Esophagus (tissue), 2 donors: ENCODE data around the gene KANK2. TPM values are rescaled to one million over a fixed set of nuclear protein-coding genes. Genes with fewer than 3 reads are reported as not detected.
A peak's percentile ranks its signal among the peaks of the same experiment; 100 is the strongest.

Experiments
- H3K27ac ChIP-seq, 2 donors: one replicate each; pipeline ENCODE4 v1.5.1; 2013; ENCODE audit warnings: low read depth in 2 of 2, mild to moderate bottlenecking in 2 of 2, inconsistent platforms in 1 of 2, low read length in 1 of 2, moderate library complexity in 1 of 2
- H3K27me3 ChIP-seq, 2 donors: one replicate each; pipeline ENCODE4 v1.6.1; 2013; ENCODE audit warnings: low read length in 2 of 2, control low read depth in 1 of 2, mild to moderate bottlenecking in 1 of 2; ENCODE audit not compliant: insufficient read depth in 2 of 2, control insufficient read depth in 1 of 2
- H3K36me3 ChIP-seq, 2 donors: one replicate each; pipeline ENCODE4 v1.6.1; 2013; ENCODE audit warnings: low read length in 1 of 2; ENCODE audit not compliant: control insufficient read depth in 2 of 2, insufficient read depth in 2 of 2
- H3K4me1 ChIP-seq, 2 donors: one replicate each; pipeline ENCODE4 v1.6.1; 2013; ENCODE audit warnings: low read length in 1 of 2; ENCODE audit not compliant: control insufficient read depth in 2 of 2, insufficient read depth in 2 of 2
- H3K4me3 ChIP-seq, 2 donors: one replicate each; pipeline ENCODE4 v1.5.1; 2013; ENCODE audit warnings: low read length in 2 of 2, mild to moderate bottlenecking in 2 of 2, low read depth in 1 of 2, moderate library complexity in 1 of 2
- H3K9me3 ChIP-seq, 2 donors: one replicate each; pipeline ENCODE4 v1.6.1; 2013; ENCODE audit warnings: mild to moderate bottlenecking in 2 of 2, low read depth in 1 of 2, low read length in 1 of 2, moderate library complexity in 1 of 2; ENCODE audit not compliant: control insufficient read depth in 2 of 2, insufficient read depth in 1 of 2
- WGBS, 2 donors: extraction: QIAGEN DNeasy Blood & Tissue Kit; methylation state at CpG; one replicate each; pipeline ENCODE4 v1.1.7; 2013; 5-methylcytosine and 5-hydroxymethylcytosine counted together
- polyA plus RNA-seq, 2 donors: library from polyadenylated mRNA; stranded (reverse); fragments of 200-250 nt; gene quantifications; one replicate each; pipeline ENCODE4 v1.2.3, GENCODE V29; 2013
- donor health status: healthy with polysubstance abuse.
- donor health status: Bipolar disorder and iron deficiency.

KANK2 gene
- polyA plus RNA-seq, 2 donors, result 33.1 to 53.9 TPM

DNA sequence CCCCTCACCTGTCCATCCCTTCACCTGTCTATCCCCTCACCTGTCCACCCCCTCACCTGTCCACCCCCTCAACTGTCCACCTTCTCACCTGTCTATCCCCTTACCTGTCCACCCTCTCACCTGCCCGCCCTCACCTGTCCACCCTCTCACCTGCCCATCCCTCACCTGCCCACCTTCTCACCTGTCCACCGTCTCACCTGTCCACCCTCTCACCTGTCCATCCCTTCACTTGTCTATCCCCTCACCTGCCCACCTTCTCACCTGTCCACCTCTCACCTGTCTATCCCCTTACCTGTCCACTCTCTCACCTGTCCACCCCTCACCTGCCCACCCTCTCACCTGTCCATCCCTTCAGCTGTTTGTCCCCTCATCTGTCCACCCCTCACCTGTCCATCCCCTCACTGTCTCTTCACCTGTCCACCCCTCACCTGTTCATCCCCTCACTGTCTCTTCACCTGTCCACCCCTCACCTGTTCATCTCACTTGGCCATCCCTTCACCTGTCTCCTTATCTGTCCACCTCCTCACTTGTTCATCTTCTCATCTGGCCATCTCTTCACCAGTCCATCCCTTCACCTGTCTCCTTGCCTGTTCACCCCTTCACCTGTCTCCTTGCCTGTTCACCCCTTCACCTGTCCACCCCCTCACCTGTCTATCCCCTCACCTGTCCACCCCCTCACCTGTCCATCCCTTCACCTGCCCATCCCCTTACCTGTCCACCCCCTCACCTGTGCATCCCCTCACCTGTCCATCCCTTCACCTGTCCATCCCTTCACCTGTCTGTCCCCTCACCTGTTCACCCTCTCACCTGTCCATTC lies 12.7 kb upstream of the KANK2 start:
- H3K27ac ChIP-seq, result peak overlapping the region in 1 of 2 donors; percentile 39
- no peaks in the 10 kb centered on the region for H3K9me3 ChIP-seq
- no peaks in the 10 kb centered on the region for H3K4me1 ChIP-seq
- WGBS, 2 donors, result 76 to 83% methylated on average over 2 of the region's 2 CpGs
- no peak overlapping the region for H3K4me3 ChIP-seq
- H3K36me3 ChIP-seq, result peaks cover 0 to 38% of the 10 kb centered on the region in 2 donors
- H3K27me3 ChIP-seq, result no peaks in the 10 kb centered on the region

DNA sequence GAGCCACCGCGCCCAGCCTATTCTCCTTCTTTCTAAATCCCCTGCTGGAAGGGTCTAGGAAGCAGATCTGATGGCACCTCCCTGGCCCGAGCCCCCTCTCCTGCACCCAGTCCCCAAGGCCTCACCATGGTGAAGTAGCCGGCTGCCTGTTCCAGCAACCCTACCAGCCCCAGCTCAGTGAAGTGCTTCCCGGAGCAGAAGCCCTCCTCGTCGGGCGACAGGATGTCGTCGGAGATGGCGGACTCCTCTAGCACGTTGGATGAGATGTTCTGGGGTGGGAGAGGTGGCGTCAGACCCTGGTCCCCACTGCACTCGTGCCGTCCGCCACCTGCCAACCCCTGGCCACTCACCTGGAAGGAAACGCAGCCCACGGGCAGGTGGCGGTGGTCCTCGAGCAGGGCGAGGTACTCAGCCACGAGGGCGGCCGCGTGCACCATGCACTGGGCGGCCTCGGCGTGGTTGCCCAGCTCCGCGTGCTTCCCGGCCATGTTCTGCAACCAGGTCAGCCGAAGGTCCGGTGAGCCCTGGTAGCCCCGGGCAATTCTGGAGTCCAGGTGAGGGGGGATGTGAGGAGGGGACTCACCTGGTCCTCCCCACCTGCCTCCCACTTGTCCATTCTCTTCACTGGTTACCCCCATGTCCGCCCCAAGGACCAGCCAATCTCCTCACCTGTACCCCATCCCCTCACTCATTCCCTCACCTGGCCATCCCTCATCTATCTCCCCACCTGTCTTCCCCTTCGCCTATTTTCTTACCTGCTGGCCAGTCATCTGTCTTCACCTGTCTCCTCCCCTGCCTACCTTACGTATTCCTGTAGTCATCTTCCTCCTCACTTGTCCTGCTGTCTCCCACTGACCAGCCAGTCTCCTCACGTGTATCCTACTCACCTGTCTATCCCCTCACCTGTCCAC lies 11.5 kb upstream of the KANK2 start:
- H3K9me3 ChIP-seq, result no peaks in the 10 kb centered on the region
- H3K27ac ChIP-seq, result no peak overlapping the region
- H3K4me1 ChIP-seq, result no peaks in the 10 kb centered on the region
- no peak overlapping the region for H3K4me3 ChIP-seq
- H3K27me3 ChIP-seq, result no peaks in the 10 kb centered on the region
- WGBS, 2 donors, result 85 to 89% methylated on average over 32 to 38 of the region's 38 CpGs
- peaks cover 0 to 31% of the 10 kb centered on the region in 2 donors for H3K36me3 ChIP-seq

DNA sequence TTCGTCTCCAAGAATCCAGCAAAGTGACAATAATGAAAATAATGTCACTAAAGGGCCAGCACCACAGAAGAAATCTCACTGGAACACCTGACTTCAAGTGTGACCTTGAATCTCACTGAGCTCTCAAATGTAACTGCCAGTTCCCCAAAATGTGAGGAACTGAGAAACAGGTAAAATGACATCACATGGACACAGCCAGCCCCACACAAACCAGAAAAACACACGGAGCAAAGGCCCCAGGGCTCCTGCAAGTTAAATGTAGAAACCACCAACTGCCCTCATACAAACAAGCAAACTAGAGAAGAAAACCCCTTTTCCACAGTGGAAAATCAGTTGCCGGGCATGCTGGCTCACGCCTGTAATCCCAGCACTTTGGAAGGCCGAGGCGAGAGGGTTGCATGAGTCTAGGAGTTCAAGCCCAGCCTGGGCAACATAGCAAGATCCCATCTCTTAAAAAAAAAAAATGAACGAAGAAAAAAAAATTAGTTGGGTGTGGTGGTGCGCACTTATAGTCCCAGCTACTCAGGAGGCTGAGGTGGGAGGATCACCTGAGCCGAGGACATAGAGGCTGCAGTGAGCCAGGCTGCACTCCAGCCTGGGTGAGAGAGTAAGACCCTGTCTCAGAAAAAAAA lies 8.7 kb upstream of the KANK2 start:
- Histone ChIP-seq H3K27ac (no peak overlapping the region), H3K27me3 (no peaks in the 10 kb centered on the region), H3K4me1 (no peaks in the 10 kb centered on the region), H3K9me3 (no peaks in the 10 kb centered on the region), H3K36me3 (peaks cover 0 to 22% of the 10 kb centered on the region in 2 donors), H3K4me3 (no peak overlapping the region)
- 77 to 78% methylated on average over 9 of the region's 9 CpGs for WGBS, 2 donors

DNA sequence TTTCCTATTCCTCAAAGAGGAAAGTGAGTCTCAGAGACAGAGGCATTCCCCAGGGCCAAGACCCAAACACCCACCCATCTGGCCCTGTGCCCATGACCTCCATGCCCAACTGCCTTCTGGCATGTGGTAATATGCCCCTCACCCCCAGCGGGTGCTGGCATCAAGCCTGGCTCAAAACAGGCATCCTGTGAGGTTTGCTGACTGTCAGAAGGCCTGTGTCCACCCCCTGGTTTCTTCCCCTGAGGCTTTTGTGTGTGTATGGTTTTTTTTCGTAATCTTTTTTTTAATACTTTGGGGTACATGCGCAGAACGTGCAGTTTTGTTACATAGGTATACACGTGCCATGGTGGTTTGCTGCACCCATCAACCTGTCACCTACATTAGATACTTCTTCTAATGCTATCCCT lies 7.6 kb upstream of the KANK2 start:
- Histone ChIP-seq H3K9me3 (no peaks in the 10 kb centered on the region), H3K27ac (peak overlapping the region in 1 of 2 donors; percentile 23), H3K27me3 (no peaks in the 10 kb centered on the region), H3K4me3 (no peak overlapping the region), H3K36me3 (peaks cover 0 to 17% of the 10 kb centered on the region in 2 donors), H3K4me1 (no peaks in the 10 kb centered on the region)
- 46% methylated on average over 5 of the region's 5 CpGs for WGBS, 2 donors

DNA sequence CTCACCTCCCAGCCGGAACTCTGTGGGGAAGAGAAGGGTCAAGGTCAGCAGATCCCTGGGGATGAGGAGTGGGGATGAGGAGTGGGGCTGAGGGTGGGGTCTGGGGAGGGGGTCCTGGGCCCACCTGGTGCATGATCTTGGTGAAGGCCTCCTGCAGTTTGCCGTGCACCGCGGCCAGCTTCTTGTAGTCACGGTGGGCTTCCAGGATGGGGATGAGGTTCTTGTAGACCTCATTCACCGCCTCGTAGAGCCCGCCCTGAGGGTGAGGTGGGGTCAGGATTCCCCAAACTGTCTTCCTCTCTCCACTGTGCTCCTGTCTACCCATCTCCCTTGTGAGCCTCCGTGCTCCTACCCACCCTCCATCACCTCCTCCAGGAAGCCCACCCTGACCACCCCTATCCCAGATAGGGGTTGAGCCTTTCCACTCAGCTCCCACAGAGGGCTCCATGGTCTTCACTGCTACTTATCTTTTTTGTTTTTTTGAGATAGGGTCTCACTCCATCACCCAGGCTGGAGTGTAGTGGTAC lies 6.8 kb upstream of the KANK2 start:
- Histone ChIP-seq H3K27me3 (no peaks in the 10 kb centered on the region), H3K4me3 (no peak overlapping the region), H3K27ac (peak overlapping the region; percentile 52 to 85), H3K4me1 (no peaks in the 10 kb centered on the region), H3K36me3 (peaks cover 0 to 15% of the 10 kb centered on the region in 2 donors), H3K9me3 (no peaks in the 10 kb centered on the region)
- WGBS, 2 donors, result 70 to 80% methylated on average over 9 of the region's 9 CpGs

DNA sequence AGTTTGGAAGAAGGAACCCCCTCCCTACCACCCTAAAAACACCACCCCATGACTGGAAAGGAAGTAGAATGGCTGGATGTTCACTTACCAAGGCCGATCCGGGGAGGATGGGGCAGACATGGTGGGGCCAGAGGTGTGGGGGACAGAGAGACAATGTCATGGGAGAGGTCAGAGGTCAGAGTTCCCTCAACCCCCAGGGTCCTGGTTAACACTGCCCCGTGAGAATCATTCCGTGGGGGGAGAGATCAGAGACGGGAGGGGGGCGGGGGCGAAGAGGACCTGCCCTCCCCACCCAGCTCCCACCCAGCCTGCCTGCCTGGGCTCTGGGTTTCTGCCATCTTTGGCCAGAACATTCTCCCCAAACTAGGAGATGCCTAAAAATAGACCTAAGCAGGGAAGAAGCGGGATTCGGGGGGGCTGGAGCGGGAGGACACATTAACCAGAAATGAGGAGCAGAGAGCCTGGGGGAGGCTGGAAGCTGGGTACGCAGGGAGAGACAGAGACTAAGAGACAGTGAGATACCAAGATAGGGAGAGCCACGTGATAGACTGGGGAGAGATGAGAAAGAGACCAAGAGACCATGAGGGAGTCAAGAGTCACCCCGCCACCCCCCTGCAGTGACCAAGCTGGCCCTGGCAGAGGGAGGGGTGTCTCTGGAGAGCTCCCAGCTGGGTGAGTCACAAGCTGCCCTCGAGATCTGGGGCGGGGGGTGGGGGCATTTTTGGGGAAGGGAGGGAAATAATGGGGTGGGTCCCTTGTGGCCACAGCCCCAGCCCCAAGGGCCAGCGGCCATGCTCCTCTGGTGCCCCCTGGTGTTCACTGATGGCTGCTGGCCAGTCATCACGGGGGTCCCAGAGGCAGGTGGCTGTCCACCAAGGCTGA lies 6.1 kb upstream of the KANK2 start:
- H3K4me3 ChIP-seq, result no peak overlapping the region
- no peaks in the 10 kb centered on the region for H3K27me3 ChIP-seq
- H3K9me3 ChIP-seq, result no peaks in the 10 kb centered on the region
- peaks cover 0 to 8% of the 10 kb centered on the region in 2 donors for H3K36me3 ChIP-seq
- no peaks in the 10 kb centered on the region for H3K4me1 ChIP-seq
- WGBS, 2 donors, result 45 to 52% methylated on average over 16 to 17 of the region's 17 CpGs
- peak overlapping the region; percentile 85 for H3K27ac ChIP-seq

DNA sequence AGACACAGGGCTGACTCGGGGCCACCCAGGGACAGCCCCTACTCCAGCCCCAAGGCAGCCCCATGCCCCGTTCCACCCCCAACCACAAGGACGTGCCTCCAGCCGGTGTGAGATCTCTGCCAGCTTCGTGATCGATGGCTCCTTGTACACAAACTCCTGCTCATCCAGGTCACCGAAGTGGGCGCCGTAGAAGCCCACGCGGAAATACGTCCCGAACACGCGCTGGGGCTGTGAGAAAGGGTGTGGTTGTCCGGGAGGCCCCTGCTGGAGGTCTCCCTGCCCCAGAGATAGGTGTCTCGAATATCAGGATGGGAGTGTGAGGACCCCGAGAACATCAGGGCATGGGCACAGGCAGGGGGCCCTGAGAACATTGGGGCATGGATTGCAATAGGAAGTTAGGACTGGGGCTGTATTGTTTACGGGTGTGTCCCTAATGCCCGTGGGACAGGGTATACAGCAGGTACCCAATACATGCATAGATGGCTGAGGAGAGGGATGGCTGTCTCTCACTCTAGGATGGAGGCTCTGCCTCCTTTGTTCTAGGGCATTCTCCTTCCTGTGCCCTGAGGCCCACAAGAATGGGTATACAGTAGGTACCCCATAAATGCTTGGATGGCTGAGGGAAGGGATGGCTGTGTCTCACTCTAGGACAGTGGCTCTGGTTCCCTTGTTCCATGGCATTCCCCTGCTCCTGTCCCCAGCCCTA lies 5.3 kb upstream of the KANK2 start:
- Histone ChIP-seq H3K36me3 (peaks cover 0 to 8% of the 10 kb centered on the region in 2 donors), H3K4me3 (no peak overlapping the region), H3K9me3 (no peaks in the 10 kb centered on the region), H3K27ac (peak overlapping the region; percentile 85), H3K27me3 (no peaks in the 10 kb centered on the region), H3K4me1 (no peaks in the 10 kb centered on the region)
- 71 to 77% methylated on average over 20 of the region's 20 CpGs for WGBS, 2 donors

DNA sequence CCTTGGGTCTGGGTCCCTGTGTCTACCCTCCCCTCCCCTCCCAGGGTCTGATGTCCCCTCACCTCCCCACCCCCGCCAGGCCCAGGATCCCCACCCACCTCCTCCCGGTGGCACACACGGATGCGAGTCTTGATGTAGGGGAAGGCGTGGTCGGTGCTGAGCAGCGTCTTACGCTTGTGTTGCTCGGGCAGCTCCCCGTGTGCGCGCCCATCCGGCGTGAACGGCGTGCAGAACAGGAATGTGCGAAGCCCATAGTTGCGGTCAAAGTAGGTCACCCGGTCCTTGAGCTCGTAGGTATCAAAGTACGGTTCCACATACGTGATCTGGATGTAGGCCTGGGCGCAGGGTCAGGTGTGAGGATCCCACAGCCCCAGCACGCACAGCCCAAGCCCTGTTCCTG lies 4.4 kb upstream of the KANK2 start:
- peak overlapping the region in 1 of 2 donors; percentile 85 for H3K27ac ChIP-seq
- H3K4me1 ChIP-seq, result no peaks in the 10 kb centered on the region

More for the DNA sequence above, 4.4 kb upstream of the KANK2 start:
- Histone ChIP-seq H3K36me3 (peaks cover 0 to 8% of the 10 kb centered on the region in 2 donors), H3K4me3 (no peak overlapping the region), H3K9me3 (no peaks in the 10 kb centered on the region), H3K27me3 (no peaks in the 10 kb centered on the region)
- 93 to 94% methylated on average over 24 of the region's 24 CpGs for WGBS, 2 donors
